ENCODE results near the gene METTL16.

The METTL16 gene

DNA sequence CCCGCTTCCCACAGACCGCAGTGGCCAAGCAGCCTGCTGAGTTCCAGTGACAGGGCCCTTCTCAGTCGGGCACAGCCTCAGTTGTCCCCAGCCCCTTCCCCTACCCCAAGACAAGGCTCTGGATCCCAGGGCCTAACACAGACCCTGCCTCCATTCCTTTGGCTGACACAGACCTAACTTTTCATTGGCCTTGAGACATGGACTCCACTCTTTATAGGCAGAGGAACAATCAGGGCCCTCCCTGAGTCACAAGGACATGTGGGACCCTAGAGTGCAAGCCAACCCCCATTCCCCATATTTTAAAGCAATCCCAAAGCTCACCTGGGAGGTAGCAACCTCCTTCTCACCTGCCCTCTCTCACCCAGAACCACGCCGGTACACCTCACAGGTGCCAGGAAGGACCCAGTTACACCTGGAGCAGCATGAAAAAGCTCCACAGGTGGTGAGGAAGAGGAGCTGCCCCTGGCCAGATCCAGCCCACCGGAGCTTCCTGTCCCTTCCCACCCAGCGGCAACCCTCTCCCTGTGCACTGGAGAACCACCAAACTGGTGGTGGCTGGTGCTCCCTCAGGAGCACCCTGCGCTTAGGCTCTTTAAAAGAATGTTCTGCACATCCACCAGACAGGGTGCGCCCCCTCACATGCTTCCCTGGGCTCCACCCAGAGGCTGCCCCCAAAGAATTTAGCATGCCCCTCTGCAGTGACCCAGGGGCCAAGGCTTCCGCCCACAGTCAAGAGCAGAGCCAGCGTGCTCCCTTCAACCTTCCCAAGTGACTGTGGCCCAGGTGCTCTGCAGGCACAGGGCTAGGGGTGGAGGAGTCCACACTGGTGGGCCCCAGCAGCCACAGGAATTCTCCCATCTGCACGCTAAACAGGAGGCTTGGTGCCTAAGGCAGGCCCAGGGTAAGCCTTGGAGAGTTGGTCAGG lies 114.2 kb downstream of the METTL16 start:
- in situ Hi-C loops (cut with MboI; ENCODE audit: low sequenced_read_pairs) = no loop called here

DNA sequence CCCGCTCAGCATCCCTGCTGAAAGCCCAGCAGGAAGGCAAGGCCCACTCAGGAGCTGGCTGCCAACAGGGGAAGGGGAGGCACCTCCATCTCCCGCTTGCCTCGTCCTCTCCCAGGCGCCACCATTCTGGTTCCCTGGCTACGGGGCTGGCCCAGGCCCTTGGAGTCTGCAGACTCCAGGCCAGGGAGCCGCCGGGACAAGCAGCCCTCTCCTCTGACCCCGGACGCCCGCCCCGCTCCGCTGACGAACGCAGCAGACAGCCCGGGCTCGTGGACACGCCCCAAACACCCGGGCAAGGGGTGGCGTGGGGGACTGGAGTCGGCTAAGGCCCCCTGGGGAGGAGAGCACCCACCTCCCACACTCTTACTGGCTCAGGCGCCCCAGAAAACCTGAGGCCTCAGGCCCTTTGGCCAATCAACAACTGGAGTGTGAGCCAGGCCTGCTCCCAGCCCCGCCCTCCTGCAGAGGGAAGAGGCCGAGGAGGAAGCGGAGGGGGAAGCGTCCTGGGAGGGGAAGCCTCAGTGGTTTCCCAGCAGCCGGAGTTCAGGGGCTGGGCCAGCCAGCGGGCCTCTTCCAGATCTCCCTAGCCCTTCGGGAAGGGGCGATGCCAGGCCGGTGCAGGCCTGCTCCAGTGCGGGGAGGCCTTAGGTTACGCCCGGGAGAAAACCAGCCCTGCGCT lies 115.0 kb downstream of the METTL16 start:
- in situ Hi-C loops (cut with MboI; ENCODE audit: low sequenced_read_pairs) = no loop called here

DNA sequence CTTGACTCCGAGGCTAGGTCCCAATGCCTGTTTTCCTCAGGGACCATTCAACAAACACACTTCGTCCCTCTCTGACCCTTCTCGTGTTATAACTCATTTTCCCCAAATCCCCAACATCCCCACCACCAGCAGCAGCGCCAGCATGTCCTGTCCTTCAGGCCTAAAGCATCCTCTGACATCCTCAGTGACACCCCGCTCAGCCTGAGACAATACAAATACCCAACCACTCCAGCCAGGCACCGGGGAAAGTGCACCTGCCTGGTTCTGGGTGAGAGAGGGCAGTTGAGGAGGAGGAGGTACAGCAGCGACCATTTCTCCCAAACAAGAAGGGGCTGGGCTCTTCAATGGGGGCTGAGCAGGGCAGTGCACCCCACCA lies 115.5 kb downstream of the METTL16 start:
- in situ Hi-C loops (cut with MboI; ENCODE audit: low sequenced_read_pairs) = no loop called here

DNA sequence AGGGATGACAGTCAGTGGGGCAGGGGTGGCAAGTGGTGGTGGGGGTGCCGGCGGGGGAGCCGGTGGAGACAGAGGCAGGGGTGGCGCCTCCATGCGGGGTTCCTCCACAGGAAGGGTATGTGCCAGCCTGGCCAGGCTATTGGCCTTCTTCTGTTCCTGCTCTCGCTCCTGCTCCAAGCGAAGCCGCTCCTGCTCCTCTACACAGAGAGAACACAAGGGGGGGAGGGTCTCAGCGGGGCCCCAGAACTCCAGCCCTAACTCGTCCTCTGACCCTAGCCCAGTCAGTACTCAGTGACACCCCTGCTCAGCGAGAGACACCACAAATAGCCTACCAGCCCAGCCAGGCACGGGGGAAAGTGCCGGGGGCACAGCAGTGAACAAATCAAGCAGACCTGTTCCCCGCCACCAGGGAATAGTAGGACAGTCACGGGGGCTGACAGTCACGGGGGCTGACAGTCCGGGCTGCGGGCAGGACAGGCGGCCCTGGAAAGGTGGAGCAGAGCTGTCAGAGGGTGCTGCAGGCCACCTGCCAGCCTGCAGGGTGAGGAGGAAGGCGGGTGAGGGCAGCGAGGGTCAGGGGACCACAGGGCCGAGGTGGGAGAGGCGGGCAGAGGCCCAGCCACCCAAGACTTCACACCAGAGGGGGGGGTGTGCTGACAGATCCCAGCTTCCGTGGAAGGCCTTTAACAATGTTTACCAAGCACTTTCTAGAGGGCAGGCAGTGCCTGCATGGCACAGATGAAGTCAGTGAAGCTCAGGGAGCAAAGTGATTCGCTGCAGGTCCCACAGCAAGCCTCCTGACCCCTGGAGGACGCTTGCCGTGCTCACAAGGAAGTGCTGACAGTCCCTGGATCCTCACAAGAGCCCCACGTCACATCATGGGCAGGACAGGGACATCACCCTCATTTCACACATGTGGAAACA lies 116.2 kb downstream of the METTL16 start:
- in situ Hi-C loops (cut with MboI; ENCODE audit: low sequenced_read_pairs) = no loop called here

DNA sequence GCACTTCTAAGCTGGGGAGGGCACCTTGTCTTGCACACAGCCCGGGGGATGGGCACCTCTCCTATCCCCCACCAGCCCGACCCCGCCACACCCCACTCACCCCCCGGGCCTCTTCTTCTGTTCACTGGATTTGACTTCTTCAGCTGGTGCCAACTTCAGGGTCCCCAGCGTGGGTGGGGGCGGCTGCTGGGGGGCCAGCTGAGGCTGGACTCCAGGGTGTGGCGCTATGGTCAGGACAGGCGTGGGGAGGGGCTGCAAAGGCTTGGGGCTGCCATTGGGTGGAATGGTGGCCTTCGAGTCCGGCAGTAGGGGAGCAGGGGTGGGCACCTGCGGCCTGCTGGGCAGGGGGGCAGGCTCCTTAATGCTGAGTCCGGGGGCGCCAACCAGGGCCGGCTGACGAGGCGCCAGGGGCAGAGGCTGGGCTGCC lies 116.9 kb downstream of the METTL16 start:
- in situ Hi-C loops (cut with MboI; ENCODE audit: low sequenced_read_pairs) = no loop called here

DNA sequence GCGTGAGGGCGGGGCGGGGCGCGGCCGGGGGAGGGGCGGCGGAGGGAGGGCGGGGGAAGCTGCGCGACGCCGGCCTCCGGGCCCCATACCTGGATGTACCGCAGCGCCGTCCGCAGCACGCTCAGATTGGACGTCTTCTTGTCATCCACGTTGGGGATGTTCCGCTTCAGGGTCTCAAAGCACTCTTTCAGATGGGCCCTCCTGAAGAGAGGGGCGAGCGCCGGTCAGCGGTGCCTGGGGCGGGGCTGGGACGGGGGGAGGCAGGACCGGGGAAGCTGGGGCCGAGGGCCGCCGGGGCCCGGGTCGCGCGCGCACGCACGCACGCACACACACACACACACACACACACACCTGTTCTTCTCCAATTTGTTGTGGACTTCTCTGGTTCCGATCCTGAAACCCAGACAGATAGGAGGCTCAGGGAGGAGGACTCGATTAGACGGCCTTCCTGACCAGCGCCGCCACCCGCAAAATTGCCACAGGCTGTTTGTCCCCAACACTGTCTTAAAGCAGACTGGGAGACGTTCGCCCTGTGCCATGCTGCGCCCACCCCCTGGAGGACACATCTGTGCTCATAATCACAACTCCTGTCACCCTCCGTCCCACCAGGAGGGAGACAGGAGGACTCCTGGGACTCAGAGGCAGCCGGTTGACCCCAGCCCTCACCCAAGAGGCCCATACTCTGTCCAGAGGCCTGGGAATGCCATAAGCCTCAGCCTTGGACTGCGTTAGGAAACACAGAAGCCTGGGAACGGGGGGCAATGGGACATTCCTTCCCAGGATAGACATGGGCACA lies 117.5 kb downstream of the METTL16 start:
- in situ Hi-C loops (cut with MboI; ENCODE audit: low sequenced_read_pairs) = no loop called here

DNA sequence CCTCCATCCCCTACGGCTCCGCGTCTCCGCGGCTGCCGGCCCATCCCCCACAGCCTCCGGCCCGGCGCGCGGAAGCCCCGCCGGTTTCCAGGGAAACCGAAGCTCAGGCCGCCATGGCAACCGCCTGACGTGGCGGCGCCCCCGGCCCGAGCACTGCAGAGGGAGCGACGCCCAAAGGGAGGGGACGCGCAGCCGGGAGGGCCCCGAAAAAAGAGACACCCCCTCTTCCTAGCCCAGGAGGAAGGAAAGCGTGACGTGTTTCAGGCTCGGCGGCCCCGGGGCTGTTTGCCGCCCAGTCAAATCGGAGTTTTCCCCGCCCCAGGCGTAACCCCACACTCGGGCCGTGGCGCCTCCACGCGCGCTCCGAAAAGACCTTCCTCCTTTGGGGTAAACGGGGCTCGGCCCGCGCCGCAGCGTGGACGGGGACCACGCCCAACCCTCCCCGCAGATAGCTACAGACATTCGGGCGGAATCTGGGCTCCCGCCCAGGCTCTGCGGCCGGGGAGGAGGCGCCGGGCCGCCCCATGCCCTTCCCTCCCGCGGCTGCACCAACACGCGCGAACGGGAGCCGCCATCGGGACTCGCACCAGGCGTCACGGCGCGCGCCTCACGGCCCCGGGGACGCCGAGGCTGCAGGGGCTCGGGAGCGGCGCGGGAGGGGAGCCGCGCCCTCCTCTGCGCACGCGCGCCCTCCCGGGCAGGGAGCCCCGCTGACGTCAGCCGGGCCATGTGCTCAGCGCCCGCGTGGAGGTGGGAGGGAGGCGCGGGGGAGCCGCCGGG lies 118.3 kb downstream of the METTL16 start:
- in situ Hi-C loops (cut with MboI; ENCODE audit: low sequenced_read_pairs) = no loop called here

DNA sequence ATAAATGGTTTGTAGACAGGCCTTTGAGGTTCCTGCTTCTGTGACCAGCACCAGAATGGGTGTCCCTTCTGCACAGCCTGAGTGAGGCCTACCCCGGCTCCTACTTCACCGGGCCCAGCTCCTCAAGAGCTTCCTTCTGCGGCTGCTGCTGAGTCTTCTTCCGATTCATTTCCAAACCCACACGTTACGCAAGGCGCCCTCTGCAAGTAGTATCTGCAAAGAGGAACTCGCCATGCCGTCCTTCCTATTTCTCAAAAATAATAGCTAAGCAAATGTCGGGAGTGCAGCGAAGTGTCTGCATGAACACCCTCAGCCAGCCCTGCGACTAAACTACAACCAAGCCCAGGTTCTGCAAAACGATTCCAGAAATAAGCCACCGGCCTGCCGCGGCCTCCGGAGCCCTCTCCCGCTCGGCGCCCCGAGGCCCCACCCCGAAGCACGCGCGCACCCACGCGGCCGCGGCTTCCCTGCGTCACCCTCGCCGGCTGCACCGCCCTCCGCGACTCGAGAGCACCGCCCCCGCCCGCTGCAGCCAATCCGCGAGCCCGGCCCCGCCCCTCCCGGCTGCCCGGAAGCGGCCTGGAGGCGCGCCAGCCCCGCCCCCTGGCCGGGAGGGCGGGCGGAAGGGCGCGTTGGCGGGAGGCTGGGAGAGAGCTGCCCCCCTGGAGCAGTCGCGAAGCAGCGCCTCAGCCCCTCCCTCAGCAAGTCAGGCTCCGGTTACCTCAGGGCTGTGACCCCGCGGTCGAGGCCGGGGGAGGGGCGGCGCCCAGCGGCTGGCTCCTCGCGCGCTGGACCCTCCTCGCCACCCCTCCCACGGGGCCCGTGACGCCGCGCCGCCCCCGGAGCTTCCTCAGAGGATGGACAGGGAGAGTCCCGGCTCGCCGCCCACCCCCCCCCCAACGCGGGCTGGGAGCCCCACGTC lies 119.2 kb downstream of the METTL16 start:
- in situ Hi-C loops (cut with MboI; ENCODE audit: low sequenced_read_pairs) = no loop called here

DNA sequence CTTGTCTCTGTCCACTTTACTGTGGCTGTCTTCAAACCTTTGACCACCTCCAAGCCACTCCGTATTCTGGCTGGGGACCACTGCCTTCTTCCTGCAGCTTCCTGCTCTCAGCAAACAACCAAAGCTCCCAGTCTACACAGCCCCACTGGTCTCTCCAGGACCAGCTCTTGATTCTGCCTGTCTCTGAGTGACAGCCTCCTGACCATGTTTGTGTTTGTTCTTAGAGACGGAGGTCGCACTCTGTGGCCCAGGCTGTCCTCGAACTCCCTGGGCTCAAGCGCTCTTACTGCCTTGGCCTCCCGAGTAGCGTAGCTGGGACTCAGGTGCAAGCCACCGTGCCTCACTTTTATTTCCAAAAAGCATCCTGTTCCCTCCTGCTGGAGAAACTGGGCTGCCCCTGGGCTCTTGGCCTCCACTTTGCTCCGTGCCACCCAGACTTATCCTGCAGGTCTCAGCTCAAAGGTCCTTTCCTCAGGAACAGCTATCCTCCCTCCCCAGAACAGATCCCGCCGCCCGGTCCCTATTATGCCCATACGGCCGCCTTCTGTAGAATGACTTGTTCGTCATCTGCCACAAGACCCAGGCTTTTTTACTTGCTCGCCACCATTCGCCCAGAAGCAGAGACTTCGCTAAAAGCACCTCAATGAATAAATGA lies 120.0 kb downstream of the METTL16 start:
- in situ Hi-C loops (cut with MboI; ENCODE audit: low sequenced_read_pairs) = no loop called here

DNA sequence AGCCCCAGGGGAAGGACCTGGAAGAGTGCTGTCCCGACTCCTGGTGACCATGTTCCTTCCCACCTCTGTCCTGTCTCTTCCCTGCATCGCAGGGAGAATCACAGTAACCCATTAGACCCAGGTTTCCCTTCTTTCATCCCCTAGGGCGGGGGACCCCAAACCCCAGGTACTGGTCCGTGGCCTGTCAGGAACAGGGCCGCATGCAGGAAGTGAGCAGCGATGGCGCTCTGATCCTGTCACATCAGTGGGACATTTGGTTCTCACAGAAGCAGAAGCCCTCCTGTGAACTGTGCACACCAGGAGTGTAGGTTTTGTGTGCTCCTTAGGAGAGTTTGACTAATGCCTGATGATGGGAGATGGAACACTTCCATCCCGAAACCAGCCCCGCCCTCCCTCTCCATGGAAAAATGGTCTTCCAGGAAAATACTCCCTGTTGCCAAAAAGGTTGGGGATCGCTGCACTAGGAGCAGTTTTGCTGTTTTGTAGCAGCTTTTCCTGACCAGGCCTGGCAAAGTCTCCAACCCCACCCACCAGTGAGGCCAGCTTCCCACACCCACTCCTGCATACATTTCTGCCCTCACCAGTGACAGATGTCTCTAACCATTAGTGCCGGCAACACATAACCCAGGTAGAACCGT lies 121.4 kb downstream of the METTL16 start:
- in situ Hi-C loops (cut with MboI; ENCODE audit: low sequenced_read_pairs) = no loop called here

DNA sequence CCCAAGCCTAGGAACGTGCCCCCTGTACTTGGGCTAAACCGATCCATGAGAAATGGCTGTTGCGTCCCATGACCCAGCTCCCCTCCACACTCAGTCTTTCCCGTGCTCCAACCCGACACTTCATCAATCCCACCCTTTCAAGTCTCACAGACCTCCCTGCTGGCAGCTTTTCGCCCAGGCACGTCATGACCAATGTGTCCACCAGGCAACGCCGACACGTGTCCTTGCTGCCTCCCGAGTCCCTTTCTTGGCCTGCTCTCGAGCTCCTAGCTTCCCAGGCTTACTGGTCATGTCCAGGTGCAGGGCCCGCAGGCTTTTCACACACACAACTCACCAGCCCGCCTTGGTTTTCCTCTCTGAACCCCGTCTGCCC lies 123.0 kb downstream of the METTL16 start:
- in situ Hi-C loops (cut with MboI; ENCODE audit: low sequenced_read_pairs) = no loop called here

DNA sequence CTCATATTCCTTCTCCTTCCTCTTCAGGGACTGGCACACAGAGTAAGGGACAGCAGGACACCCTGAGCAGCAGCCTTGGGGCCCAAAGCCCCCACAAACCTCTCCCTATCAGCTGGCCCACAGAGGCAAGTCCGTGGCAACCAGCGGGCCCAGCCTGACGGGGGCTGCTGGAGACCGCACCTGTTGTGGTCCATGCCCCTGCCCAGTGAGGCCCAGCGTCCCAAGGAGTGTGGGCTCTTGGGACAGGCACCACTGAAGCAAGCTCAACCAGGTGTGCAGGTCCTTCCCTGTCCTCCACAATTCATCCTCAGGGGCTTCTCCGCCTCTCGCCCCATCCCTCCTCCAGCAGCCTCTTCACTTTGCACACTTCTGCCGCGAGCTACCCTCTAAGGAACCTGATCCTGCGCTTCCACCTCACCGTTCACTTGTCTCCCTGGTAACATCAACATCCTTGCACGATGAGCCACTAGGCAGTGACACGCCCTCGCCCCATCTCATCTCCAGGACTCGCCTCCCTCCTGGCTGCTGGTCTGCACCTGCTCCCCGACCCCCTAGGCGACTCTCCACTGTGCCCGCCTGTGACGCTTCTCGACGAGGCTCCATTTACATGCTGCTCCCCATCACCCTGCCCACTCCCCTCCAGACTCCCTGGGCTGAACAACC lies 123.5 kb downstream of the METTL16 start:
- in situ Hi-C loops (cut with MboI; ENCODE audit: low sequenced_read_pairs) = no loop called here

DNA sequence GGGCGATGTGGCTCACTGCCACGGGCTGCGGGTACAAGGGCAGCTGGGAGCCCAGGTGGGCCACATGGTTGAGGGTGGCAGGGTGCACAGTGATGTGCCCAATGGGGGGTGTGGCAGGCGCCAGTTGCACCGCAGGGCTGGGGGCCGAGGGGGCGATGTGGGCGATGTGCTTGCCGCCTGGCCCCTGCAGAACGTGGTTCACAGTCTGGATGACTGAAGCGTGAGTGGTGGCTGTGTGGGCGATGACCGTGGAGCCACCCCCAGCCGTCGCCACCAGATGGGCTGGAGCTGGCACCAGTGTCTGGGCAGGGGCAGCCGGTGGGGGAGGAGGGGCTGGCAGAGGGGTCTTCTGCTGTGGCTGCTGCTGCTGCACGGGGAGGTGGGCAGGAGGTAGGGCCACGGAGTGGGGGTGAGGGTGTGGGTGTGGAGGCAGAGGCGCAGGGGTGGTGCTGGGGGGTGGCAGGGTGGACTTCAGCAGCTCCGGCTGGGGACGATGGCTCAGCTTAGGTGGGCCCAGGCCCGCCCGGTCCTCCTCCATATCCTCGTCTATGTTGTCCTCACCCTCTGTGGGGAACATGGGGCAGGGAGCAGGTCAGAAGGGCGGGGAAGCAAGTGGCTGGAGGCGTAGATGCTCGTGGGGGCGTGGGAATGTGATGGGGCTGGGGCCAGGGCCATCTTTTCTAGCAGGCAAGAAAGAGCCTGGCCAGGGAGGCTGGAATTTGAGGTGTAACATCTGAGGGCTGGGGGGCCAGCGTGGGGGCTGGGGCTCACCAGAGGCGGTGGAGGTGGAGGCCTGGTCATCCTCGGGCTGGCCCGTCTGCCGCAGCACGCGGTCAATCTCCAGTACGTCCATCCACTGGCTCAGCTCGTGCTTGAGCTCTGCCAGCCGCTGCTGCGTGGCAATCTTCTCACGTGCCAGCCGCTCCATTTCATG lies 124.3 kb downstream of the METTL16 start:
- in situ Hi-C loops (cut with MboI; ENCODE audit: low sequenced_read_pairs) = no loop called here

DNA sequence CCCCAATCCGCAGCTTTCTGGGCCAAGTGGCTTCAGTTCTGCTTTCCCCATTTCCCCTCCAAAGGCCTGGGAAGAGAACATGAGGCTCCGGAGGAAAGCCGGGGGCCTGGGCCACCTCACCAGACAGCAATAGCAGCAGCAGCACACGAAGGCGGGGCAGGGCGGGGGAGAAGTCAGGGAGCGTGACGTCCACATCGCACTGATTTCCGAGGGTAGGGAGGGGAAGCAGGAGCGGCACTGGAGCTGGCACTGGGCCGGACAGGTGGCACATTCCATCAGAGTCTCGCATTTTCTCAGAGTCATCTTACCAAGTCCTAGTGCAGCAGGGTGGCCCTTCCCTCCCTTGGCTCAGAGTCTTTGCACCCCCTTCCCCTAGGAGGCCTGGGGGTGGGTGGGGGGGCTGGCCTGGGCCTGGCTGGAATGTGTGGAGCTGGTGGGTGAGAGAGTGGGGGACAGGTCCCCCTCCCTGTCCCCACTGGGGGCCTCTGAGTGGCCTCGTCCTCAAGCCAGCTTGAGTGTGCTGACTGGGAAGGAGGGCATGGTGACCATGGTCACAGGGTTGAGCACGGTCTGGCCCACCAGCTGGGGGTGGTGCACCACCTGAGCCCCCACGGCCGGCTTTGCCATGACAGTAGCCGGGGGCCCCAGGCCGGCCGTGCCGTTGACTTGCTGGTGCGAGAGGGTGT lies 125.1 kb downstream of the METTL16 start:
- in situ Hi-C loops (cut with MboI; ENCODE audit: low sequenced_read_pairs) = no loop called here

Measured in hTERT RPE-1 (cell line).